Astrocyte of the cerebellum (primary cell): ENCODE results near the gene NCOR1.
"Not testable (repeated sequence)": the region's sequence is repeated elsewhere in the genome, so short reads cannot be mapped to it uniquely, and the experiment has no call there.

Source experiments
- DNase-seq: peaks from one replicate; pipeline ENCODE4 v3.0.0-alpha.2; 2011; ENCODE audit warnings: low read depth
- H3K4me3 ChIP-seq: 2 replicates; pipeline ENCODE4 v1.5.1; 2011; ENCODE audit warnings: mild to moderate bottlenecking, low read depth, low read length, moderate library complexity
- in situ Hi-C: cut with HindIII; loops from 2 replicates; pipeline ENCODE4 v1.10.0; 2017; ENCODE audit warnings: low sequenced_read_pairs
- TF ChIP-seq, protein P1 (sequence below): IDR thresholded peaks from 2 replicates; pipeline ENCODE4 v1.5.1; 2012; ENCODE audit warnings: low read length, low read depth, moderate library complexity, mild to moderate bottlenecking; ENCODE audit errors: missing control alignments

The NCOR1 gene

GRCh38 chr17:16199093-16199492, 16.2 kb downstream of the NCOR1 start:
- DNase-seq = no peak
- no peak overlapping the region for H3K4me3 ChIP-seq
- TF ChIP-seq, protein P1, sequence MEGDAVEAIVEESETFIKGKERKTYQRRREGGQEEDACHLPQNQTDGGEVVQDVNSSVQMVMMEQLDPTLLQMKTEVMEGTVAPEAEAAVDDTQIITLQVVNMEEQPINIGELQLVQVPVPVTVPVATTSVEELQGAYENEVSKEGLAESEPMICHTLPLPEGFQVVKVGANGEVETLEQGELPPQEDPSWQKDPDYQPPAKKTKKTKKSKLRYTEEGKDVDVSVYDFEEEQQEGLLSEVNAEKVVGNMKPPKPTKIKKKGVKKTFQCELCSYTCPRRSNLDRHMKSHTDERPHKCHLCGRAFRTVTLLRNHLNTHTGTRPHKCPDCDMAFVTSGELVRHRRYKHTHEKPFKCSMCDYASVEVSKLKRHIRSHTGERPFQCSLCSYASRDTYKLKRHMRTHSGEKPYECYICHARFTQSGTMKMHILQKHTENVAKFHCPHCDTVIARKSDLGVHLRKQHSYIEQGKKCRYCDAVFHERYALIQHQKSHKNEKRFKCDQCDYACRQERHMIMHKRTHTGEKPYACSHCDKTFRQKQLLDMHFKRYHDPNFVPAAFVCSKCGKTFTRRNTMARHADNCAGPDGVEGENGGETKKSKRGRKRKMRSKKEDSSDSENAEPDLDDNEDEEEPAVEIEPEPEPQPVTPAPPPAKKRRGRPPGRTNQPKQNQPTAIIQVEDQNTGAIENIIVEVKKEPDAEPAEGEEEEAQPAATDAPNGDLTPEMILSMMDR = no peak
- in situ Hi-C loops = no loop called here

DNA sequence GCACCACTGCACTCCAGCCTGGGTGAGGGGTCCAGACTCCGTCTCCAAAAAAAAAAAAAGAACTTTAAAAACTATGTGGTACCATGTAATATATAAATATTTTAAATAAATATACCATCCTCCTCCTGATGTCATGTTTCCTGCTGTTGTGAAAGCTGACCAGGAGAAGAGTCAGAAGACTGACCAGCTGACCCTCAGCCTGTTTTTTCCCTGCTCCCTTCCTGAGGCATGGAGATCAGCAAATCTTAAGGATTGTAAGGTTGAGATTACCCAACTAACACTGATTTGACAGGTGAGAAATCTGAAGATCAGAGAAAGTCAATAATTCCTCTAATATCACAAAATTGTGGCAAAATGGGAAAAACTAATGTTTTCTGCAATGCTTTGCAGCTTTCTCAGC, 18.1 kb downstream of the NCOR1 start:
- DNase-seq = no peak
- no peak overlapping the region for H3K4me3 ChIP-seq
- in situ Hi-C loops = no loop called here
- TF ChIP-seq, protein P1 = no peak

DNA sequence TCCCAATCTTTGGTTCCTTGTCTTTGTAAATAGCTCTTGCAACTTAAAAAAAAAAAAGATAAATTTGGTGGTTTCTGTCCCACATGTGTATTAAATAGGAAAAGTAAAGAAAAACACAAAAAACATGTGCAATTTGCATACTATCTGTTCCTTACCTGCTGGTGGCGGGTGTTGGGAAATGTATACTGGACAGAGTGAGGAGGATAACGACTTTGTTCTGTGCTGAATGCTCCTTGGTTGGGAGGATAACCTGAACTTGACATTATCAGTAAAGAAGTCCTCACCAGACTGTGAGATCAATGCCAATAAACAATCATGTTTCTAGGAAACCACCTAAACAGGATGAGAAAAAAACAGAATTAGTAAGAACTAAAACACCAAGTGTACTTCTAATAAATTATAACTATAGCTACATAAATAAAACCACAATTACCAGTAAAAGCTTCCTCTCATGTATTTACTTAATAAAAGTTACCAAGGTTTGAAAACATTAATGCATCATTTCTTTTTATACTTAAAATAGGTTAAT, 21.0 kb downstream of the NCOR1 start:
- DNase-seq, H3K4me3 ChIP-seq, in situ Hi-C loops: not testable (repeated sequence)

GRCh38 chr17:16191604-16192003, 23.7 kb downstream of the NCOR1 start:
- in situ Hi-C loops = no loop called here
- no peak overlapping the region for H3K4me3 ChIP-seq
- TF ChIP-seq, protein P1 = no peak
- no peak for DNase-seq

DNA sequence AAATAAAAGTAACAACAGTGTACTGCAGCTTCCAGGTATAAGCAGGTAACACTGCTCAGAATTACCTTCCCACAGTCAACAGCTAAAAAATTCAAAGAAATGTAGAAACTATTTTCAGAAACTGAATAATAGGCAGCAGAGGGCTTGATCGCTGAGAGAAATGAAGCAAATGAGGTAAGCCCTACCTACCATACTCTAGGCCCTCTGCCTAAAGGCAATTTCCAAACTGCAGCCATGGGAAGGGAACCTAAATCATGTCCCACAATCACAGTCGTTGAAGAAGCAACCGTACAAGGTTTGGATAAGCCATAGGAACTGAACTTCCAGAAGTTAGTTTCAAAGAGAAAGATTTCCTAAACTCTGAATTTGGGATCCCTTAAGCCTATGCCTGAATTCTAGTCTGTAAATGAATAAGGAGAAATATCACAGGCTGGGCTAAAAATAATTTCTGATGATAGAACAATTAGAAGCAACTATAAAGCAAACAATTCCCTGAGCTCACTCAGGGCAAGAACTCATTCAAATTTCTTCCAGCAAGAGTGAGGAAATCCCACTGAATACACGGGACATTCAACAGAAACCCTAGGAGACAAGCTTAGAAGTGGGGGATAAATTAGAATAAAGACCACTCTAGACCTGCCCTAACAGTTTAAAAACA, 24.5 kb downstream of the NCOR1 start:
- in situ Hi-C loops = no loop called here
- no peak overlapping the region for H3K4me3 ChIP-seq
- DNase-seq = no peak
- TF ChIP-seq, protein P1 = no peak

DNA sequence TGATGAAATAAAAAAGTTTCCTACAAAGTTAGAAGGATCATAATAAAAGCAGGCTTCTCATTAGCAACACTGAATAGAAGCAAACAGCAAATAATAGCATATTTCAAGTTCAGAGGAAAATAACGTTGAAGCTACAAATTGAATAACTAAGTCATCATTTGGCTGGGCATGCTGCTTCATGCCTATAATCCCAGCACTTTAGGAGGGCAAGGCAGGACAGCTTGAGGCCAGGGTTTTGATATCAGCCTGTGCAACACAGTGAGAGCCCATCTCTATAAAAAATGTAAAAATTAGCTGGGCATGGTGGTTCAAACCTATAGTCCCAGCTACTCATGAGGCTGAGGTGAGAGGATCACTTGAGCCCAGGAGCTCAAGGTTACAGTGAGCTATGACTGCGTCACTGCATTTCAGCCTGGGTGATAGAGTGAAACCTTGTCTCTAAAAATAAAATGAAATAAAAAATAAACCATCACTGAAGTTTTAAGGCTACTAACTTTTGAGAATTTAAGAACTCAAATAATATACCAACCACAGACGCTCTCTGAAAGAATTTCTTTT, 25.5 kb downstream of the NCOR1 start:
- in situ Hi-C loops = no loop called here

GRCh38 chr17:16187642-16188041, 27.7 kb downstream of the NCOR1 start:
- no peak for DNase-seq
- TF ChIP-seq, protein P1 = no peak
- no peak overlapping the region for H3K4me3 ChIP-seq
- in situ Hi-C loops = no loop called here

More for the DNA sequence above, 25.5 kb downstream of the NCOR1 start:
- no peak overlapping the region for H3K4me3 ChIP-seq
- TF ChIP-seq, protein P1 = no peak
- DNase-seq = no peak
